HL-60 (cell line): ENCODE data around the gene OR5L2.

Experiments used
- DNase-seq, 2 experiments: peaks; one replicate each; pipeline ENCODE4 v3.0.0-alpha.2; 2010 to 2020; ENCODE audit warnings: low read depth in 1 of 2, low spot score in 1 of 2
- H3K27ac ChIP-seq: fragments of 250-450 bp; sonication (Bioruptor Pico); replicated peaks from 2 replicates; pipeline ENCODE4 v1.5.1; 2020; ENCODE audit warnings: mild to moderate bottlenecking, moderate library complexity
- H3K27me3 ChIP-seq: fragments of 250-450 bp; sonication (Bioruptor Pico); 2 replicates; pipeline ENCODE4 v1.5.1; 2021; ENCODE audit warnings: mild to moderate bottlenecking, moderate library complexity; ENCODE audit not compliant: insufficient read depth, poor library complexity, severe bottlenecking
- H3K4me3 ChIP-seq: replicated peaks from 2 replicates; pipeline ENCODE4 v1.5.1; 2011; ENCODE audit warnings: mild to moderate bottlenecking, control low read depth, low read length; ENCODE audit not compliant: insufficient read depth
- CTCF ChIP-seq: IDR thresholded peaks from one replicate; pipeline ENCODE4 v1.5.1; 2011; ENCODE audit warnings: low read length, control low read depth, inconsistent platforms; ENCODE audit not compliant: insufficient read depth
- GABPA ChIP-seq: IDR thresholded peaks from 2 replicates; pipeline ENCODE4 v1.6.1; 2012; ENCODE audit warnings: low read depth
- POLR2AphosphoS5 ChIP-seq: IDR thresholded peaks from 2 replicates; pipeline ENCODE4 v1.6.1; 2012; ENCODE audit warnings: low read depth
- REST ChIP-seq: IDR thresholded peaks from 2 replicates; pipeline ENCODE4 v1.6.1; 2012; ENCODE audit warnings: low read depth; ENCODE audit not compliant: insufficient replicate concordance
- SPI1 ChIP-seq: IDR thresholded peaks from 2 replicates; pipeline ENCODE4 v1.6.1; 2012; ENCODE audit warnings: low read depth, mild to moderate bottlenecking, borderline replicate concordance
- long read RNA-seq: library from polyadenylated mRNA; unstranded; transcript quantifications from one replicate; pipeline ENCODE4 v2.0.0, GENCODE V29; 2020

Gene OR5L2
- long read RNA-seq: 0 reads

- no peak for DNase-seq
- Histone ChIP-seq H3K4me3 (no peak within 1 kb of the TSS), H3K27ac (no peak within 1 kb of the TSS), H3K27me3 (no peaks in the 10 kb centered on the region)
- no peak for TF ChIP-seq POLR2AphosphoS5
- TF ChIP-seq GABPA: no peak
- no peak for TF ChIP-seq CTCF
- TF ChIP-seq SPI1: no peak
- no peak for TF ChIP-seq REST
These were observed at the start of gene OR5L2 for GRCh38 chr11:55826919-55827318. Gene OR5L2 (plus strand): TSS chr11:55827219. CDS start chr11:55827219, 0 bp downstream.

- H3K27me3 ChIP-seq: no peaks in the 10 kb centered on the region
- no peak overlapping the region for H3K4me3 ChIP-seq
These were observed 35.4 kb upstream of the OR5L2 start for GRCh38 chr11:55791606-55792005.

GRCh38 chr11:55793321-55793720 is 33.7 kb upstream of the OR5L2 start:
- Histone ChIP-seq H3K27ac (no peak overlapping the region), H3K4me3 (no peak overlapping the region), H3K27me3 (no peaks in the 10 kb centered on the region)
- TF ChIP-seq GABPA (no peak), REST (no peak), SPI1 (no peak), POLR2AphosphoS5 (no peak), CTCF (no peak)
- DNase-seq: no peak

More at GRCh38 chr11:55791606-55792005, 35.4 kb upstream of the OR5L2 start:
- DNase-seq: no peak
- no peak overlapping the region for H3K27ac ChIP-seq
- TF ChIP-seq CTCF: no peak

- no peak for DNase-seq
- Histone ChIP-seq H3K27ac (no peak within 1 kb of the TSS), H3K27me3 (no peaks in the 10 kb centered on the region), H3K4me3 (no peak within 1 kb of the TSS)
- no peak for TF ChIP-seq SPI1
- TF ChIP-seq REST: no peak
These were observed 31.8 kb upstream of the OR5L2 start, which contains the start of gene OR5D14 for GRCh38 chr11:55795256-55795655. Gene OR5D14 (plus strand): TSS chr11:55795556. CDS start chr11:55795556, 0 bp downstream.
